Stimulated activated CD8-positive, alpha-beta memory T cell treated with anti-CD3 and anti-CD28 coated beads, Interleukin-4, amount 100 ng/mL, for 4 hours (primary cell): ENCODE results near the gene SLC13A2.

ENCODE experiments used
- DNase-seq, 2 donors: peaks; one replicate each; pipeline ENCODE4 v3.0.0-alpha.2; 2020; ENCODE audit warnings: low read depth in 2 of 2, low spot score in 1 of 2

SLC13A2 gene

GRCh38 chr17:28470914-28471366 lies 2.5 kb upstream of the SLC13A2 start:
- no peak for DNase-seq

GRCh38 chr17:28471531-28472342 lies 1.7 kb upstream of the SLC13A2 start:
- no peak for DNase-seq

GRCh38 chr17:28472871-28473497 lies 460 bp upstream of the SLC13A2 start:
- no peak for DNase-seq

- no peak for DNase-seq
Observed at GRCh38 chr17:28474111-28474531, 677 bp downstream of the SLC13A2 start.

- DNase-seq = no peak
Observed at GRCh38 chr17:28475151-28475900, 1.9 kb downstream of the SLC13A2 start.

- DNase-seq = no peak
Observed at GRCh38 chr17:28476076-28476865, 2.8 kb downstream of the SLC13A2 start.

- DNase-seq = no peak
Observed at GRCh38 chr17:28477928-28478327, 4.5 kb downstream of the SLC13A2 start.

GRCh38 chr17:28478712-28479615 lies 5.5 kb downstream of the SLC13A2 start:
- DNase-seq = no peak

GRCh38 chr17:28480278-28480677 lies 6.8 kb downstream of the SLC13A2 start:
- DNase-seq = no peak

GRCh38 chr17:28480799-28481571 lies 7.5 kb downstream of the SLC13A2 start:
- DNase-seq = no peak

- no peak for DNase-seq
Observed at GRCh38 chr17:28482551-28483199, 9.2 kb downstream of the SLC13A2 start.

GRCh38 chr17:28484296-28484695 lies 10.9 kb downstream of the SLC13A2 start:
- DNase-seq = no peak

GRCh38 chr17:28485049-28485448 lies 11.6 kb downstream of the SLC13A2 start:
- DNase-seq = no peak

GRCh38 chr17:28487881-28488532 lies 14.6 kb downstream of the SLC13A2 start:
- no peak for DNase-seq

- DNase-seq = no peak
Observed at GRCh38 chr17:28488533-28489276, 15.3 kb downstream of the SLC13A2 start.

GRCh38 chr17:28491286-28491685 lies 17.8 kb downstream of the SLC13A2 start:
- DNase-seq = no peak

- no peak for DNase-seq
Observed at GRCh38 chr17:28491860-28492259, 18.4 kb downstream of the SLC13A2 start.
